Activated CD4-positive, alpha-beta T cell treated with anti-CD3 and anti-CD28 coated beads, Interleukin-2, amount 50 U/mL, for 1 hour (primary cell): ENCODE measurements around the gene CFAP58.

Source experiments
- DNase-seq: peaks from one replicate; pipeline ENCODE4 v3.0.0-alpha.2; 2020

The CFAP58 gene

DNA sequence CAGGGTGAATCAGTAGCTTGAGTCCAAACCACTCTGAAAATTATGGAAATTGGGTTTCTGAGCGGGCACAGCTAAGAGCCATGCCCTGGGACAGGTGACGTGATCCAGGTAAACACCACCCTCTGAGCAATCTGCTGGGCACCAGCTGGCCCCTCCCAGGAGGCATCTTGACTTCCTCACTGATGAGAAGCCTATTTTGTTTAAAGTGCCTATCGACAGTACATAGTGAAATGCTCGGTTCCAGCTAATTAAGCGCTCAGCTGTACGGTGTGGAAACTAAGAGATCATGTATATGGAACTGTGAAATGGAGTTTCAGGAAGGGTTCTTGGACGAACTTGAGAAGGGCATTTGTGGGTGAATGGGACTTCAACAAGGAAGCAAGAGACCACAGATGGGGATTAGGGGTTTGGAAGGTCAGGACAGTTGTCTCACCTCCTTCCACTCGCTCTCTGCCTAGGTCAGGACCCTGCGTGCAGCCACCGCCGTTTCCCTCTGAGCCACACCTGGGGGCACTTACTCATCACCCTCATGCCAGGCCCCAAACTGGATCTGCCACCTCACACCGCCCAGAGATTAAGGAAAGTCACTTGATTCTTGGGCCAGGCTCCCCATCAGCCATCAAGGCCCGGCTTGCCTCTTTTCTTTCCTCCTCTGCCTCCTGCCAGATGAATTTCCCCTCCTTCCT is 18.5 kb upstream of the CFAP58 start:
- no peak for DNase-seq

DNA sequence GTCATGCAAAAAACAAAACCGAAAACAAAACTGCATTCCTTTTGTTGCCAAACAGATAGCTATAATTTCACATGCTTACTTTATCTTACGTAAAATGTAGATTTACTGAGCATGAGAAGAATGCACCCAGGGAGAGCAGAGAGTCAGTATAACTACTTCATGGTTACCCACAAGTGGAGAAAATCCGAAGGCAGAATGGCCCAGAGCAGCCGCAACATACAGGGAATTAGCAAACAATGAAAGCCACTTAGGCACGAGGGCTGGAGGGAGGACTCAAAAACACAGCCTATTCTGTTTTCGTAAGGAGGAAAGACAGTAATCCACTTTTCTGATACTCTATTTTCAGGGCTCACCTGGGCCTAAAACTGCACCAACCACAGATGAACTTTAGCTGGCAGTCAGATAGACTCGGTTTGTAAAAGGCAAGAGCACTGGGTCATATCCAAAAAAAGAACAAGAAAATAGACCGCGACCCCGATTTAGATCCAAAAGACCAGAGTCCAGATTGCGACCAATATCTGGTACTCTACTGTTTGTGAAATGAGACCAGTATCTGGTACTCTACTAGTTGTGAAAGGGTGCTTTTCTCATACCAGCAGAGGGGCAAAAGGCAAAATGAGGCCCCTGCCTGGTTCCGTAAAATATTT is 16.7 kb upstream of the CFAP58 start:
- DNase-seq = no peak

GRCh38 chr10:104337521-104337984 is 16.1 kb upstream of the CFAP58 start:
- DNase-seq = no peak

- DNase-seq = peak; percentile 67
These were observed 15.5 kb upstream of the CFAP58 start, which contains the start of gene ITPRIP for GRCh38 chr10:104337985-104338735. ITPRIP (minus strand) TSS chr10:104338465; CDS start chr10:104316051, 22,414 bp downstream.

DNA sequence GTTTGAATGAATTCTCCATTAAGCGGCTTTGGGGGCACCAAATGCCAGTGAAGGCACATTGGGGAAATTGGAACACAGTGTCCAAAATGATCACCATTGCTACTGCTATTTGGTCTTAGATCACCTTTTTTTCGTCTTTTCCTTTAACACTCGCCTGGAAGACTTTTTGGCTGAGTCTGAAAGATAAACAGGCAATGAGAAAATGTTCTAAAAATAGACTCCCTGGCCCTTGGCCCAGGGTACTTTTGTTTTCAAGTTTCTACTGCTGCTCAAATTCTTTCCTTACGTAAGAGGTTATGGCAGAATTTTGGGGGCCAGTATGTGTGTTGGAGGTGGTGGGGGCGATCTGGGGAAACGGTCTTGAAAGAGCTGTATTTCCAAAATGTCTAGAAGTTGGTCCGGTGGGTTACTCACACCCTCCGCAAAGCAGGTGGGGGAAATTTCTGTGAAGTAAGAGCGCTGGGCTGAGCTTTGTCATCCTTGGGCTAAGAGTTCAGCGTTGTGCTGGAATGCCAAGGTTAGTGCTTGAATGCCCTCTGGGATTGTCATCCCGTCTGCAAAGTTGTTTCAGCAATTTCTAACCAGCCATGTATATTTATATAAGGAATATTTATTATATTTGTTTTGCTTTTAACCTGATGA is 14.0 kb upstream of the CFAP58 start:
- no peak for DNase-seq

- no peak for DNase-seq
These were observed 13.5 kb upstream of the CFAP58 start for GRCh38 chr10:104340111-104340526.

GRCh38 chr10:104340641-104341040 is 13.0 kb upstream of the CFAP58 start:
- no peak for DNase-seq

DNA sequence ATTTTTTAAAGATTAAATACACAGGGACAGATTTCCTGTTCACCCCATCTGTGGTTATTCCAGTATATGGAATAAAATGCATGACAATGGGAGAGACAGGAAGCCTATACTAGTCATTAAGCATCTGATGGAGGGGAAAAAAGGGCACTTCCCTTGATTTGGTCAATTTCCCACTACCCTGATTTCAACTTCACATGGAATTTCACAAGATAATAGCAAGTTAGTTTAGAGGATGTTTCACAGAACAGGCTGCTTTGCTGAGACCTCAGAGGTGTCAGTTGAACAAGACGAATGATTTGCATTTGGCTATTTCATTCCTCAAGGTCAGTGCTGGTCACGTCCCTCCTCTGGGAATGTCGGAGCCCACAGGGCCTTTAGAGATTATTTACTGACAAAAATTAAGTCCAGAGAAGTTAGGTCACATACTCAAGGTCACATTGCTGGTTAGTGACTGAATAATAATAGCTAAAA is 10.7 kb upstream of the CFAP58 start:
- no peak for DNase-seq

GRCh38 chr10:104344219-104344618 is 9.4 kb upstream of the CFAP58 start:
- DNase-seq = no peak

DNA sequence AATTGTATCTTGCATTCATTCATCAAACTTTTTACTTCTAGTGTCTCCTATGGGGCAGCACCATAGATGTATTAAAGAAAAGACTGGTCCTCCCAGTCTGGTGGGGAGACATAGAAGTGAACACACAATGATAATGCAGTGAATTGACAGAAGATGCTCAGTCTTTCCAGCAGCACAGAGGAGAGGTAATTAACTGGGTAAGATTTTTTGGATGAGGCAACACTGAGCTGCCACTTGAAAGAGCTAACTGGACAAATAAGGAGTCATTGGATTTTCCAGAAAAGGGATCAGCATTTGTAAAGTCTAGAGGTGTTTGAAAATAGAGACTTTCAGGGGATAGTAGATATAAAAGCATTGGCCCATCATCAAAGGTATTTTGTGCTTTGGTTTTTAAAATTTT is 8.1 kb upstream of the CFAP58 start:
- DNase-seq = no peak

DNA sequence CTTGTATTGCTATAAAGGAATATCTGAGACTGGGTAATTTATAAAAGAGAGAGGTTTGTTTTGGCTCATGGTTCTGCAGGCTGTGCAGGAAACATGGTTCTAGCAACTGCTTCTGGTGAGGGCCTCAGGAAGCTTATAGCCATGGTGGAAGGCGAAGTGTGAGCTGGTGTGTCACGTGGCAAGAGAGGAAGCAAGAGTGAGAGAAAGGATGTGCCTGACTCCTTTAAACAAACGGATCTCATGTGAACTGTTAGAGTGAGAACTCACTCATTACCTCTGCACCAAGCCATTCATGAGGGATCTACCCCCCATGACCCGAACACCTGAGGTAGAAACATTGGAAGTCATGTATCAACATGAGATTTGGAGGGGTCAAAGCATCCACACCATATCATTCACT is 7.7 kb upstream of the CFAP58 start:
- DNase-seq = no peak

DNA sequence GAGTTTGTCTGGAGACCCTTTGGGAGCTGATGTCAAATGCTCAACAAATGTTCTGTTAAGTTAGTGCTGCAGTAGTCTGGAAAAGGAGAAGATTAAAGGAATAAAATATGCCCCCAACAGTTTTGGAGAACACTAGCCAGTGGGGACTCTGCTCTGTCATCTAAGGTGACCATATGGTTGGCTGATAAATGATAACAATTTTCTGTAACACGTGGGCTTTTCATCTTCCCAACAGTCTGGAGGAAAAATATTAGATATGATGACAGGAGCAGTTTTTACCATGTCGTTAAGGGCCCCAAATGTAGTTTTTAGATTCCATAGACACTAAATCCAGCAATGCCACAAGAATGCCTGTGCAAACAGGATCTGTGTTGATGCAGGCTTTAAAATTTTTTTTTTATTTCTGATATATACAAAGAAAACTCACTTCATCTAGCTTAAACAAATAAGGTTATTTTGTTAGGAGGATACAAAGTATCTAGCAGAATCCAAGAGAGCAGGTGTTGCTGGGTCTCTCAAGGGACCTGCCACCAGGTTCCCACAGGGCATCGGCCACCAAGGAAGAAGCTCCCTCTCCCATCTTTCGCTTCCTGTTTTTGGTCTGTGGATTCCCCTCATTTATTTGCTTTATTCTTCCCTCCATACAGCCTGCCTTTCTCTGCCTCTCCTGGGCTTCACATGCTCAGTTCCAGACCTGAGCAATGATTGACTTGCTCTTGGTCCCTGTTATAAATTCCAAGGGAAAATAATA is 6.2 kb upstream of the CFAP58 start:
- DNase-seq = no peak

DNA sequence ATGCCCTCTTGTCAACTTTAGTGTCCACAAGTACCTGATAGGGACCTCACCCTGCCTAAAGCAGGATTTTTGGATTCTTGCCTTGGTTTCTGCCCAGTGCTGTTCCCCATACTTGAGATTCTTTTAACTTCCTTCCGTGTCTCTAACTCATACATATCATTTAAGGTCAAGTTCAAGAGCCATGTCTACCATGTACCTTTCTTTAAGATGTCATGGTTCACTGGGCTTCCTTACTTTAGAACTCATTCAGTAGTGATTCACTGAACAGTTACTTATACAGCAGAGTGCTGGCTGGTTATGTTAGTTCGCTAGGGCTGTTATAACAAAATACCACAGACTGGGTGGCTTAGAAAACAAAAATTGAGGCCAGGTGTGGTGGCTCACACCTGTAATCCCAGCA is 5.0 kb upstream of the CFAP58 start:
- DNase-seq = no peak

- DNase-seq = no peak
These were observed 4.0 kb upstream of the CFAP58 start for GRCh38 chr10:104349623-104350126.

GRCh38 chr10:104350127-104350635 is 3.5 kb upstream of the CFAP58 start:
- DNase-seq = no peak

DNA sequence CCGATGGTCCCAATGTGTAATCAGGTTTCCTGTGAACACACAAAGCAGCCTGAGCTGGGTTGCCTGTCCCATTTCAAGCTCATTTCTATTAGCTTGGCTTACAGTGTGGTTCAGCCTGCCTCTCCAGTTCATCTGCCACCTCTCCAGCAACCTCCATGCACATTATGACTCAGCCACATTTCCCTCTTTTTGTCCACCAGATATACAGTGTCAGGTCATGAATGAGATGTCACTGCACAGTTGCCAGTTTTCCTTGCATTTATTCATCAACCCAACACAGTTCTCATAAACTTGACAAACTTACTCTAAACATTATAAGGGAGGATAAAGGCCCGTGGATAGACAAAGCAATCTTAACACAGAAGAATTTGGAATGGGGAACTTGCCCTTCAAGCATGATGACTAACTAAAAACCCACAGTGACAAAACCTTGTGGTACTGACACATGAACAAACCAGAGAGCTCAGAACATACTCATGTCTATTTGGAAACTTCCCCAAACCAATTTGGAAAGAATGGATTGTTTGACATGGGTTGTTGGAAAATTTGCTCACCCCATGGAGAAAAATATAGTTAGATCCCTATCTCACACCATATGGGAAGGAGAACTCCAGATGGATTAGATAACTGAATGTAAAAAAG is 2.5 kb upstream of the CFAP58 start:
- no peak for DNase-seq

GRCh38 chr10:104351919-104352318 is 1.7 kb upstream of the CFAP58 start:
- no peak for DNase-seq

GRCh38 chr10:104359811-104360210 is 6.2 kb downstream of the CFAP58 start:
- DNase-seq = no peak

DNA sequence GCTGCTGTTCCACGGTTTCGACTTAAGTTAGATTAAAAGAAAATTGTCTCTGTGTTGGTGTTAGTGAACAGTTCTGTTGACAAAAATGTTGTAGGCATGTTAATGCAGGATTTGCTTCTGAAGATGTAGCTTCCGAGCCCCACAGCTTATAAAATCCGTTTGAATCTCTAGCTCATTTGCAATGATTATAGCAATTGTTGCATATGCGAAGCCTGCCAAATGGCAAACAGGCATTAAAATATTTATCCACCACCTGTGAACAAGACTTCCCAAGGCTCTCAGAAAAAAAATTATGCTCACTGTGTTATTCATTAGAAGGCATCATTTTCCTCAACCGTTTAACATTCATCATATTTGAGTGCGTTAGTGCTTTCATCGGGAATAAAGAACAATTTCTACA is 14.3 kb downstream of the CFAP58 start:
- no peak for DNase-seq

GRCh38 chr10:104368381-104368780 is 14.7 kb downstream of the CFAP58 start:
- no peak for DNase-seq

- DNase-seq = no peak
These were observed 18.1 kb downstream of the CFAP58 start for GRCh38 chr10:104371753-104372152.
